SK-N-SH treated with all-trans-retinoic acid at 6 μM for 48 hours (cell line): Measurements from ENCODE around the gene VEZF1.

Experiments
- CSRNP3 ChIP-seq: fragments of 250-450 bp; sonication (Bioruptor Pico); IDR thresholded peaks from 2 replicates; pipeline ENCODE4 v1.5.1; 2021; ENCODE audit warnings: mild to moderate bottlenecking, moderate library complexity
- GLIS3 ChIP-seq: fragments of 250-450 bp; sonication (Bioruptor Pico); IDR thresholded peaks from 2 replicates; pipeline ENCODE4 v1.5.0; 2020; ENCODE audit warnings: mild to moderate bottlenecking, moderate library complexity
- POU6F1 ChIP-seq: fragments of 250-450 bp; sonication (Bioruptor Pico); IDR thresholded peaks from 2 replicates; pipeline ENCODE4 v1.8.0; 2021; ENCODE audit warnings: low read depth, mild to moderate bottlenecking, moderate library complexity, borderline replicate concordance
- SNAI2 ChIP-seq: fragments of 250-450 bp; sonication (Bioruptor Pico); IDR thresholded peaks from 2 replicates; pipeline ENCODE4 v1.5.0; 2020; ENCODE audit warnings: mild to moderate bottlenecking, moderate library complexity
- ZFP3 ChIP-seq: fragments of 250-450 bp; sonication (Bioruptor Pico); IDR thresholded peaks from 2 replicates; pipeline ENCODE4 v1.5.0; 2020; ENCODE audit warnings: mild to moderate bottlenecking, moderate library complexity
- ZFP30 ChIP-seq: fragments of 450-650 bp; formaldehyde crosslinking; IDR thresholded peaks from 2 replicates; pipeline ENCODE4 v1.5.0; 2022; ENCODE audit warnings: mild to moderate bottlenecking, moderate library complexity

- no peak for TF ChIP-seq ZFP3 (CRISPR knock-in tag)
- TF ChIP-seq SNAI2, result no peak
- no peak for TF ChIP-seq GLIS3 (CRISPR knock-in tag)
- no peak for TF ChIP-seq CSRNP3 (CRISPR knock-in tag)
- no peak for TF ChIP-seq ZFP30 (CRISPR knock-in tag)
- no peak for TF ChIP-seq POU6F1
Observed at GRCh38 chr17:58019521-58019920, 31.5 kb upstream of the VEZF1 start.
